ENCODE results near the gene FAM107A.

DNA sequence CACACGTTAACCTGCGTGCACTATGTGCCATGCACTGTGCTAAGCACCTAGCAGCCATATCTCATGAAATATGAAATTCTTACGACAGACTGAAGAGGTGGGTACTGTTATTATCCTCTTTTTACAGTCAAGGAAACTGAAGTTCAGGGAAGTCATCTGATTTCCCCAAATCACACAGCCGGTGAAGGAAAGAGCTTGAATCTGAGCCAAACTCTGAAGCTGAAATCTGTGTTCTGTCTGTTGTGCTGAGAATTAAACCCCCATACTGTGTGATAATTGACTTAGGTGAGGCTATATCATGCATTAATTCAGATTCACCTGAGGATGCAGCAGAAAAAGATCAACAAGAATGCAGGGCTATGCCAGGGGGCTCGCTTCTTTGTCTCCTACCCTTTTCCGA, 475 bp downstream of the FAM107A start:
- TF ChIP-seq GATA2 (IDR thresholded peaks at IDR 0.05; ENCODE audit: low read depth, low read length) (no peak), GATA3 (IDR thresholded peaks at IDR 0.05; ENCODE audit: low read depth, low read length) (no peak)
